Stomach (tissue), 4 donors: Measurements from ENCODE around the gene PLCH1.

Experiments used
- POLR2A ChIP-seq, 4 donors: fragments of 450-650 bp; IDR thresholded peaks; one replicate each; pipeline ENCODE4 v1.6.1; 2016; ENCODE audit warnings: antibody characterized with exemption in 4 of 4, control low read depth in 2 of 4, mild to moderate bottlenecking in 1 of 4, moderate library complexity in 1 of 4
- TF ChIP-seq, protein P1 (sequence below), 7 experiments: fragments of 450-650 bp in 4 of 7; fragments of 200-600 bp in 3 of 7; sonication (generic) in 3 of 7; IDR thresholded peaks; one replicate each; pipeline ENCODE4 v1.5.1; 2016 to 2019; ENCODE audit warnings: antibody characterized with exemption in 7 of 7, control low read depth in 2 of 7, mild to moderate bottlenecking in 1 of 7

DNA sequence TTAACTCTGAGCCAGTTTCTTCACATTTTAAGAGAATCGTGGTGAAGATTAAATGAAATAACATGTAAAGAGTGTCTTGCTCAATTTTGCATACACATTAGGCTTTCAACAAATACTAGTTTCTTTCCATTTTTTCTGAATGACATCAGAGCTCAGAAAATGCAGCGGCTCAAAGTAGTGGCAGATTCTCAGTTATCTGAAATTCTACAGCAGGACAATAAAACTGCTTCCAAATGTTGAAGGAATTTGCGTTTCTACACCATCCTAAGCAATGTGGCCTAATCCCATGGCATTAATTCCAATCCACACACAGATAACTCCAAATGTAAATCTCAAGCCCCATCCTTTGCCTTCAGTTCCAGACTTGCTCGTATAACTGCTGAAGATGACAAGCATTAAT is 115.8 kb downstream of the PLCH1 start:
- TF ChIP-seq POLR2A (IDR thresholded peaks at IDR 0.05): no peak
- TF ChIP-seq, protein P1, sequence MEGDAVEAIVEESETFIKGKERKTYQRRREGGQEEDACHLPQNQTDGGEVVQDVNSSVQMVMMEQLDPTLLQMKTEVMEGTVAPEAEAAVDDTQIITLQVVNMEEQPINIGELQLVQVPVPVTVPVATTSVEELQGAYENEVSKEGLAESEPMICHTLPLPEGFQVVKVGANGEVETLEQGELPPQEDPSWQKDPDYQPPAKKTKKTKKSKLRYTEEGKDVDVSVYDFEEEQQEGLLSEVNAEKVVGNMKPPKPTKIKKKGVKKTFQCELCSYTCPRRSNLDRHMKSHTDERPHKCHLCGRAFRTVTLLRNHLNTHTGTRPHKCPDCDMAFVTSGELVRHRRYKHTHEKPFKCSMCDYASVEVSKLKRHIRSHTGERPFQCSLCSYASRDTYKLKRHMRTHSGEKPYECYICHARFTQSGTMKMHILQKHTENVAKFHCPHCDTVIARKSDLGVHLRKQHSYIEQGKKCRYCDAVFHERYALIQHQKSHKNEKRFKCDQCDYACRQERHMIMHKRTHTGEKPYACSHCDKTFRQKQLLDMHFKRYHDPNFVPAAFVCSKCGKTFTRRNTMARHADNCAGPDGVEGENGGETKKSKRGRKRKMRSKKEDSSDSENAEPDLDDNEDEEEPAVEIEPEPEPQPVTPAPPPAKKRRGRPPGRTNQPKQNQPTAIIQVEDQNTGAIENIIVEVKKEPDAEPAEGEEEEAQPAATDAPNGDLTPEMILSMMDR (IDR thresholded peaks at IDR 0.05): no peak
